Esophagus muscularis mucosa (tissue), 4 donors: Measurements from ENCODE around the gene THEM5.

ENCODE experiments used
- EP300 ChIP-seq: sonication (generic); formaldehyde crosslinking; IDR thresholded peaks from one replicate; pipeline ENCODE4 v1.6.1; 2017; ENCODE audit warnings: antibody characterized with exemption
- POLR2A ChIP-seq: fragments of 450-650 bp; IDR thresholded peaks from one replicate; pipeline ENCODE4 v1.6.1; 2017; ENCODE audit warnings: antibody characterized with exemption, moderate library complexity, mild to moderate bottlenecking, low read depth
- TF ChIP-seq, protein P1 (sequence below), 3 experiments: fragments of 200-600 bp in 2 of 3; fragments of 450-650 bp in 1 of 3; sonication (generic) in 2 of 3; IDR thresholded peaks; one replicate each; pipeline ENCODE4 v1.5.1; 2017 to 2019; ENCODE audit warnings: antibody characterized with exemption in 3 of 3, mild to moderate bottlenecking in 2 of 3, moderate library complexity in 1 of 3

DNA sequence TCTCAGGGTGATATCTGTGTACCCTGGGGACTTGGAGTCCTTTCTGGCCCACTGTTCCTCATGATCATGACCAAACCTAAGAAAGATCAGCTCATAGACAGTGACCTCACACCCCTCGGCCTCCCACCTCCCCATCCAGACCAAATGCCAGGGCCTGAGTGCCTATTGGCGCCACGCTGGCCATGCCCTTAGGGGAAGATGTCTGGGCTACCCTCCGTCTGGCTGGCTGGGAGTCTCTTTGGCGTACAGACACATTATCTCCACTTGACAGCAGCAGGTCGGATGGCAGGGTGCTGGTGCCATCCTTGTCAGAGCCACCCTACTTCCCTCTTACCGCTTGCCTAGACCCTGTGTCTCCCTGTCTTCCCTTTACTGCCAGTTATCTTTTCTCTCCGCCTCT lies 30.3 kb downstream of the THEM5 start:
- TF ChIP-seq, protein P1, sequence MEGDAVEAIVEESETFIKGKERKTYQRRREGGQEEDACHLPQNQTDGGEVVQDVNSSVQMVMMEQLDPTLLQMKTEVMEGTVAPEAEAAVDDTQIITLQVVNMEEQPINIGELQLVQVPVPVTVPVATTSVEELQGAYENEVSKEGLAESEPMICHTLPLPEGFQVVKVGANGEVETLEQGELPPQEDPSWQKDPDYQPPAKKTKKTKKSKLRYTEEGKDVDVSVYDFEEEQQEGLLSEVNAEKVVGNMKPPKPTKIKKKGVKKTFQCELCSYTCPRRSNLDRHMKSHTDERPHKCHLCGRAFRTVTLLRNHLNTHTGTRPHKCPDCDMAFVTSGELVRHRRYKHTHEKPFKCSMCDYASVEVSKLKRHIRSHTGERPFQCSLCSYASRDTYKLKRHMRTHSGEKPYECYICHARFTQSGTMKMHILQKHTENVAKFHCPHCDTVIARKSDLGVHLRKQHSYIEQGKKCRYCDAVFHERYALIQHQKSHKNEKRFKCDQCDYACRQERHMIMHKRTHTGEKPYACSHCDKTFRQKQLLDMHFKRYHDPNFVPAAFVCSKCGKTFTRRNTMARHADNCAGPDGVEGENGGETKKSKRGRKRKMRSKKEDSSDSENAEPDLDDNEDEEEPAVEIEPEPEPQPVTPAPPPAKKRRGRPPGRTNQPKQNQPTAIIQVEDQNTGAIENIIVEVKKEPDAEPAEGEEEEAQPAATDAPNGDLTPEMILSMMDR (IDR thresholded peaks at IDR 0.05) = no peak
- TF ChIP-seq POLR2A (no peak), EP300 (no peak)
